CD14-positive monocyte (primary cell): ENCODE results near the gene CTU1. TPM values are rescaled to one million over a fixed set of nuclear protein-coding genes. Genes with fewer than 3 reads are reported as not detected.

Experiments used
- DNase-seq, 3 donors: peaks; one replicate each; pipeline ENCODE4 v3.0.0-alpha.2; 2011 to 2022
- H2AFZ ChIP-seq: 2 replicates; pipeline ENCODE4 v1.6.0; 2012; ENCODE audit warnings: mild to moderate bottlenecking, low read depth, low read length, inconsistent platforms; ENCODE audit not compliant: insufficient read depth, poor library complexity, severe bottlenecking
- H3K27ac ChIP-seq, 2 donors: 1 replicate in 1 of 2; 2 replicates in 1 of 2; pipeline ENCODE4 v1.5.1; 2012 to 2013; ENCODE audit warnings: low read length in 2 of 2, control low read depth in 1 of 2, inconsistent platforms in 1 of 2, low read depth in 1 of 2, mild to moderate bottlenecking in 1 of 2
- H3K27me3 ChIP-seq, 2 donors: one replicate each; pipeline versions ENCODE4 v1.6.0 to v1.6.1; 2011 to 2013; ENCODE audit warnings: low read length in 2 of 2; ENCODE audit not compliant: control insufficient read depth in 2 of 2, insufficient read depth in 2 of 2
- H3K36me3 ChIP-seq, 2 donors: replicated peaks in 1 of 2; 1 replicate in 1 of 2; 2 replicates in 1 of 2; pipeline versions ENCODE4 v1.5.1 to v1.6.1; 2012 to 2013; ENCODE audit warnings: low read length in 2 of 2, control low read depth in 1 of 2, inconsistent platforms in 1 of 2, mild to moderate bottlenecking in 1 of 2; ENCODE audit not compliant: insufficient read depth in 2 of 2, control insufficient read depth in 1 of 2
- H3K4me1 ChIP-seq, 2 donors: 1 replicate in 1 of 2; 2 replicates in 1 of 2; pipeline versions ENCODE4 v1.5.1 to v1.6.1; 2012 to 2013; ENCODE audit warnings: low read length in 2 of 2, control low read depth in 1 of 2, inconsistent platforms in 1 of 2, mild to moderate bottlenecking in 1 of 2, moderate library complexity in 1 of 2; ENCODE audit not compliant: insufficient read depth in 2 of 2, control insufficient read depth in 1 of 2
- H3K4me2 ChIP-seq: replicated peaks from 2 replicates; pipeline ENCODE3; 2012; ENCODE audit warnings: low read length, moderate library complexity, mild to moderate bottlenecking; ENCODE audit not compliant: poor library complexity, severe bottlenecking; ENCODE audit errors: extremely low read depth
- H3K4me3 ChIP-seq, 3 experiments: fragments of 200-600 bp in 1 of 3; sonication (generic) in 1 of 3; replicated peaks in 1 of 3; 1 replicate in 2 of 3; 2 replicates in 1 of 3; pipeline ENCODE4 v1.5.1; 2011 to 2013; ENCODE audit warnings: low read length in 3 of 3, mild to moderate bottlenecking in 3 of 3, control low read depth in 2 of 3, low read depth in 2 of 3, inconsistent platforms in 1 of 3, moderate library complexity in 1 of 3
- H3K79me2 ChIP-seq: 2 replicates; pipeline ENCODE4 v1.6.0; 2012; ENCODE audit warnings: mild to moderate bottlenecking, control low read depth, inconsistent platforms, low read length, moderate library complexity; ENCODE audit not compliant: insufficient read depth
- H3K9ac ChIP-seq: 2 replicates; pipeline ENCODE4 v1.6.0; 2017; ENCODE audit warnings: low read length, mild to moderate bottlenecking; ENCODE audit not compliant: insufficient read depth, poor library complexity, severe bottlenecking
- H3K9me3 ChIP-seq, 2 donors: replicated peaks in 1 of 2; 1 replicate in 1 of 2; 2 replicates in 1 of 2; pipeline versions ENCODE4 v1.5.1 to v1.6.1; 2012 to 2013; ENCODE audit warnings: low read length in 2 of 2, control low read depth in 1 of 2; ENCODE audit not compliant: control insufficient read depth in 1 of 2, insufficient read depth in 1 of 2
- H4K20me1 ChIP-seq: 2 replicates; pipeline ENCODE4 v1.6.0; 2012; ENCODE audit warnings: mild to moderate bottlenecking, low read length, control low read depth, moderate library complexity; ENCODE audit not compliant: insufficient read depth
- H3K27ac Mint-ChIP-seq, 7 donors: one replicate each; pipeline ENCODE4 v1.8.0; 2020; ENCODE audit warnings: mild to moderate bottlenecking in 7 of 7, mixed read lengths in 7 of 7, moderate library complexity in 6 of 7, inconsistent platforms in 2 of 7
- H3K27me3 Mint-ChIP-seq, 3 donors: one replicate each; pipeline ENCODE4 v1.8.0; 2021 to 2022; ENCODE audit warnings: low read depth in 3 of 3, mild to moderate bottlenecking in 3 of 3, mixed read lengths in 3 of 3, moderate library complexity in 3 of 3, inconsistent platforms in 1 of 3
- H3K36me3 Mint-ChIP-seq, 2 donors: one replicate each; pipeline ENCODE4 v1.8.0; 2020; ENCODE audit warnings: mixed read lengths in 2 of 2, inconsistent platforms in 1 of 2, mild to moderate bottlenecking in 1 of 2
- H3K4me1 Mint-ChIP-seq: one replicate; pipeline ENCODE4 v1.8.0; 2020; ENCODE audit warnings: mild to moderate bottlenecking, mixed read lengths
- H3K4me3 Mint-ChIP-seq, 2 donors: one replicate each; pipeline ENCODE4 v1.8.0; 2020; ENCODE audit warnings: mild to moderate bottlenecking in 2 of 2, mixed read lengths in 2 of 2, moderate library complexity in 1 of 2
- H3K9me3 Mint-ChIP-seq, 7 donors: one replicate each; pipeline ENCODE4 v1.8.0; 2020 to 2022; ENCODE audit warnings: mixed read lengths in 7 of 7, mild to moderate bottlenecking in 6 of 7, moderate library complexity in 6 of 7, inconsistent platforms in 2 of 7
- WGBS: methylation state at CpG from one replicate; pipeline ENCODE4 v1.1.5; 2013; ENCODE audit warnings: missing lambda C conversion rate; ENCODE audit not compliant: insufficient coverage; 5-methylcytosine and 5-hydroxymethylcytosine counted together
- intact Hi-C, 2 donors: fragments of 100-400 bp; cut with micrococcal nuclease; formaldehyde crosslinking; loops; one replicate each; pipeline versions ENCODE4 v1.15.0 to v1.15.1; 2023
- polyA plus RNA-seq, 3 donors: library from polyadenylated mRNA; depleted of rRNA in 1 of 3; unstranded in 2 of 3; stranded (reverse) in 1 of 3; fragments of 300-500 nt in 2 of 3; fragments of >200 nt in 1 of 3; fragmentation: Illumina TruSeq in 2 of 3; gene quantifications; 1 replicate in 2 of 3; 2 replicates in 1 of 3; pipeline ENCODE4 v1.2.3, GENCODE V29; 2012 to 2021
- TF ChIP-seq, protein P1 (sequence below): fragments of 200-600 bp; IDR thresholded peaks from one replicate; pipeline ENCODE4 v1.8.0; 2022; ENCODE audit warnings: antibody characterized with exemption, mild to moderate bottlenecking

CTU1 gene
- polyA plus RNA-seq, 3 donors = 0.75 to 3.0 (median 2.9) TPM

DNA sequence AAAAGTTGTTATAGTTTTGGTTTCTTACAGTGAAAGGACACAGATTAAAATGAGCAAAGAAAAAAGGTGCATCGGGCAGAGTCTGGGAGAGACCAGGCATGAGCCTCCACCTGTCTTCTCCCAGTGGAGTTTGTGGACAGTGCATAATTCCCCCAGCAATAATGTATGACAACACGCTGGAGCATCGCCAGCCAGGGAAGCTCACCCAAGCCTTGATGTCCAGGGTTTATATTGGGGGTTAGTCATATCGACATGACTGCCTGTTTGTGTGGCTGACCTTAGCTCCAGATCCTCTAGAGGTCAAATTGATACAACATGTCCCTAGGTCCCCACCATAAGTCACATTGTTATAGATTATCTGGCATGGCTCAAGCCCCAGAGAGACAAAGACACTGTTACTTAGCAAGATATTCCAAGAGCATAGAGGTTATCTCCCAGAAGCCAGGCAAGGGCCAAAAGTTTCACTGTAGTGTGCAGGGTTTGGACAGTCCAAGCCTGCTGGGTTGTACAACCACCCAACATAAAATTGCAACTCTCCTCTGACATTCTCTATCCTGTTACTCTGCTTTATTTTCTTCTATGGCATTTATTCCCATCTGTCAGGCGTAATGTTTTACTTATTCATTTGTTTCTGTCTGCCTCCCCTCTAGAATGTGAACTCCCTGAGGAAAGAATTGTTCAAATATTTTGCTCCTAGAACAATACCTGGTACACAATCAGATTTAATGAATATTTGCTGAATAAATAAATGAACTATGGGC is 37.7 kb downstream of the CTU1 start:
- Histone ChIP-seq H2AFZ (no peak overlapping the region), H3K4me2 (no peak overlapping the region), H3K4me1 (no peaks in the 10 kb centered on the region), H3K4me3 (no peak overlapping the region), H3K36me3 (no peaks in the 10 kb centered on the region), H3K27me3 (peaks cover 11 to 14% of the 10 kb centered on the region in 2 donors), H3K9me3 (peaks cover 0 to 12% of the 10 kb centered on the region in 2 donors), H3K9ac (no peak overlapping the region), H3K27ac (no peak overlapping the region), H3K79me2 (no peaks in the 10 kb centered on the region), H4K20me1 (no peaks in the 10 kb centered on the region)
- H3K4me3 Mint-ChIP-seq = peak overlapping the region in 1 of 2 donors; percentile 22
- H3K27ac Mint-ChIP-seq = no peak overlapping the region
- H3K4me1 Mint-ChIP-seq = no peaks in the 10 kb centered on the region
- no peak for DNase-seq
- peaks cover 16 to 31% (median 24%) of the 10 kb centered on the region in 3 donors for H3K27me3 Mint-ChIP-seq
- intact Hi-C loops = no loop called here
- WGBS = 93% methylated on average over 3 of the region's 5 CpGs
- TF ChIP-seq, protein P1, sequence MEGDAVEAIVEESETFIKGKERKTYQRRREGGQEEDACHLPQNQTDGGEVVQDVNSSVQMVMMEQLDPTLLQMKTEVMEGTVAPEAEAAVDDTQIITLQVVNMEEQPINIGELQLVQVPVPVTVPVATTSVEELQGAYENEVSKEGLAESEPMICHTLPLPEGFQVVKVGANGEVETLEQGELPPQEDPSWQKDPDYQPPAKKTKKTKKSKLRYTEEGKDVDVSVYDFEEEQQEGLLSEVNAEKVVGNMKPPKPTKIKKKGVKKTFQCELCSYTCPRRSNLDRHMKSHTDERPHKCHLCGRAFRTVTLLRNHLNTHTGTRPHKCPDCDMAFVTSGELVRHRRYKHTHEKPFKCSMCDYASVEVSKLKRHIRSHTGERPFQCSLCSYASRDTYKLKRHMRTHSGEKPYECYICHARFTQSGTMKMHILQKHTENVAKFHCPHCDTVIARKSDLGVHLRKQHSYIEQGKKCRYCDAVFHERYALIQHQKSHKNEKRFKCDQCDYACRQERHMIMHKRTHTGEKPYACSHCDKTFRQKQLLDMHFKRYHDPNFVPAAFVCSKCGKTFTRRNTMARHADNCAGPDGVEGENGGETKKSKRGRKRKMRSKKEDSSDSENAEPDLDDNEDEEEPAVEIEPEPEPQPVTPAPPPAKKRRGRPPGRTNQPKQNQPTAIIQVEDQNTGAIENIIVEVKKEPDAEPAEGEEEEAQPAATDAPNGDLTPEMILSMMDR = no peak
- H3K36me3 Mint-ChIP-seq = no peaks in the 10 kb centered on the region
- H3K9me3 Mint-ChIP-seq = peaks cover 0 to 18% (median 10%) of the 10 kb centered on the region in 7 donors

DNA sequence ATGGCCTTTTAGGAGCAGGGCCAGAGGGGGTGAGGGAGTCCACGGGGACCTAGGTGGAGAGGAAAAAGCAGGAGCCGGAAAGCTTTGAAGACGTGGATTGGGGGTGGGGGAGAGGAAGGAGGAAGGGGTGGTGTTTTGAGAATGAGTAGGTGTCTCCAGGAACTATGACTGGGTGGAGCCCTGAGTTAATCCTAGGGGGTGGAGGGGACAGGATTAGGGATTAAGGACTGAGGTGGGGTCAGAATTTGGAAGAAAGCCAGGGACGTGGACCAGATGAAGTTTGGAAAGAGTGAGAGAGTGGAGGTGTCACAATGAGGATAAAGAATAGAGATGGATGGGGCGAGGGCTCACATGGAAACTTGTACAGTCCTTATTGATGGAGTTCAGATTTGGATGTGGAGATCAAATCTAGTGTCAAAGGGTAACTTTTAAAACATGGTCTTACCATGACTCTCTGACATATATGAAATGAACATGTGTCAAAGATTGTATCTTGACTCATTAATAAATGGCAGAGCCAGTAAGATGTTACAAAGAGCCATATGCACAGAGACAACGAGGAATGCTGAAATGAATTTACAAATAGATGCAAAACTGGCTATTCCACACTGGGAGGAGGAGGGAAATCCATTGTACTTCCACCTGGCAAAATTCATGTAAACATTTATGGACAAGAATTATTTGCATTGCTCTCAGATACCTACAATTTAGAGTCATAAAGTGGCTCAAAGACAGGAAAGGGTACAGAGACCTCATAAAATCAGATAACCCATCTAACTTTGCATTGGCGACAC is 41.6 kb downstream of the CTU1 start:
- no peaks in the 10 kb centered on the region for H3K36me3 Mint-ChIP-seq
- DNase-seq = no peak
- peaks cover 39 to 49% (median 39%) of the 10 kb centered on the region in 3 donors for H3K27me3 Mint-ChIP-seq

More for the DNA sequence above, 41.6 kb downstream of the CTU1 start:
- H3K27ac Mint-ChIP-seq = no peak overlapping the region
- Histone ChIP-seq H3K27ac (no peak overlapping the region), H3K9me3 (no peaks in the 10 kb centered on the region), H3K4me2 (no peak overlapping the region), H2AFZ (no peak overlapping the region), H3K79me2 (no peaks in the 10 kb centered on the region), H3K9ac (no peak overlapping the region), H3K4me3 (no peak overlapping the region), H3K27me3 (peaks cover 27 to 46% of the 10 kb centered on the region in 2 donors), H3K36me3 (no peaks in the 10 kb centered on the region), H4K20me1 (no peaks in the 10 kb centered on the region), H3K4me1 (no peaks in the 10 kb centered on the region)
- peak overlapping the region in 1 of 2 donors; percentile 48 for H3K4me3 Mint-ChIP-seq
- TF ChIP-seq, protein P1 = no peak
- intact Hi-C loops = no loop called here
- 59% methylated on average over 4 of the region's 7 CpGs for WGBS
- H3K4me1 Mint-ChIP-seq = peaks cover 2% of the 10 kb centered on the region
- peaks cover under 1 to 14% (median 3%) of the 10 kb centered on the region in 7 donors for H3K9me3 Mint-ChIP-seq
